NT2/D1 (cell line): ENCODE data around the gene GRAPL.
"Not testable (repeated sequence)": the region's sequence is repeated elsewhere in the genome, so short reads cannot be mapped to it uniquely, and the experiment has no call there.

Experiments
- YY1 ChIP-seq: IDR thresholded peaks from 2 replicates; pipeline ENCODE4 v1.6.1; 2011; ENCODE audit not compliant: insufficient read length, insufficient read depth
- ZNF274 ChIP-seq: IDR thresholded peaks from 2 replicates; pipeline ENCODE4 v1.6.1; 2011; ENCODE audit warnings: mild to moderate bottlenecking, low read depth, low read length

DNA sequence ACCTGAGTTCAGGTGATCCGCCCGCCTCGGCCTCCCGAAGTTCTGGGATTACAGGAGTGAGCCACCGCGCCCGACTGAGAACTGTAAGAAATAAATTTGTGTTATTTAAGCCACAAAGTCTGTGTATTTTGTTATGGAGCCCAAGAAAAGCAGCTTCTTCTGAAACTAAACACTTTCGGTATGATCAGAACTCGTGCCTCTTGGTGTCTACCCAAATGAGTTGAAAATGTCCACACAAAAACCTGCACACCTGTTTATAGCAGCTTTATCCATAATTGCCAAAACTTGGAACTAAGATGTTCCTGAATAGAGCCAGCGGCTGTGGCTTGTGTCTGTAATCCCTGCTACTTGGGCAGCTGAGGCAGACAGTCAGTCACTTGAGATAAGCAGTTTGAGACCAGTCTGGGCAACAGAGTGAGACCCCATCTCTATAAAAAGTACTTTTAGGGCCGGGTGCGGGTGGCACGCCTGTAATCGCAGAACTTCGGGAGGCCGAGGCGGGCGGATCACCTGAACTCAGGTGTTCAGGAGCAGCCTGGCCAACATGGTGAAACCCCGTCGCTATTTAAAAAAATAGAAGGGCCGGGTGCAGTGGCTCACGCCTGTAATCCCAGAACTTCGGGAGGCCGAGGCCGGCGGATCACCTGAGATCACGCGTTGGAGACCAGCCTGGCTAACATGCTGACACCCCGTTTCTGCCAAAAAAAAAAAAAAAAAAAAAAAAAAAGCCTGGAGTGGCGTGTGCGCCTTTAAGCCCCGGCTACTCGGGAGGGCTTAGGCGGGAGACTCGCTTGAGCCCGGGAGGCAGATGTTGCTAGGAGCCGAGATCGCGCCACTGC lies 61.7 kb downstream of the GRAPL start:
- TF ChIP-seq ZNF274, YY1: not testable (repeated sequence)
